ENCODE results near the gene PACSIN1.

The PACSIN1 gene

DNA sequence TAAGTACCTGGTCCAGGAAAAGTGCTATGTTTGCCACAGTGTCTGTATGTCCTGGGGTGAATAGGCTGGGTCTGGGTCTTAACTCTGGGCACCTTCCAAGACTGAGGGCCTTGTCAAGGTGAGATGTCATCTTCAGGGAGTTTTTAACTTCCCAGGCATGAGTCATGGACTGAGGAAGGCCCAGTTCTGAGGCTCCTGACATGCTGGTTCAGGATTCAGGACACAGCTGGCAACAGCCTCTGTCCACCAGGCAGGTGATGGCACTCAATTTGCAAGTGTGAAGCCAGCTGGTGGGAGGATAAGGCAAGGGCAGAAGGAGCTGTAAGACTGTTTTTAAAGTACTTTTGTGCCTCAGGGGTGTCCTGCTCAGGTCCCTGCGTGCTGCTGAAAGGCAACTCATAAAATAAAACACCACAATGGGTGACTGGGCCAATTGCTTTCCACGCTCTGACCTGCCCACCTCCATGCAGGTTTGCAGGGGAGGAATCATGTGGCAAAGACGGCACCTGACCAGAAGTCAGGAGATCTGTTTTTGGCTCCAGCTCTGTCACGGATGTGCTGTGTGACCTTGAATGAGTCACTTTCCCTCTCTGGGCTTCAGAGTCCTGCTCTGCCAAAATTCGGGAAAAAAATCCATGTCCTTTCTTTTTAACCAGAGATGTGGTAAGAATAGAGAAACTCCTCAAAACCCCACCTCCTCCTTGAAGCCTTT lies 4.9 kb upstream of the PACSIN1 start:
- no peak overlapping the region for H3K9ac ChIP-seq (ENCODE audit: low read depth, low read length)
- no peaks in the 10 kb centered on the region for H3K36me3 ChIP-seq (ENCODE audit: insufficient read depth, low read length)
- no peak overlapping the region for H3K4me3 ChIP-seq (ENCODE audit: low read length)
- H3K9me3 ChIP-seq (replicated peaks; ENCODE audit: low read length), result no peaks in the 10 kb centered on the region
- H3K4me1 ChIP-seq (ENCODE audit: control insufficient read depth, insufficient read depth, low read length), result peaks cover 4% of the 10 kb centered on the region
- H3K4me2 ChIP-seq (ENCODE audit: low read length), result no peak overlapping the region
- peaks cover 27% of the 10 kb centered on the region for H3K27me3 ChIP-seq (ENCODE audit: control insufficient read depth, insufficient read depth, low read length)

- no peak overlapping the region for H3K9ac ChIP-seq (ENCODE audit: low read depth, low read length)
- H3K4me3 ChIP-seq (ENCODE audit: low read length), result no peak overlapping the region
- no peaks in the 10 kb centered on the region for H3K36me3 ChIP-seq (ENCODE audit: insufficient read depth, low read length)
- peaks cover 4% of the 10 kb centered on the region for H3K4me1 ChIP-seq (ENCODE audit: control insufficient read depth, insufficient read depth, low read length)
- no peak overlapping the region for H3K4me2 ChIP-seq (ENCODE audit: low read length)
- H3K27me3 ChIP-seq (ENCODE audit: control insufficient read depth, insufficient read depth, low read length), result peaks cover 36% of the 10 kb centered on the region
- no peaks in the 10 kb centered on the region for H3K9me3 ChIP-seq (replicated peaks; ENCODE audit: low read length)
Measured at GRCh38 chr6:34462010-34462409, 3.9 kb upstream of the PACSIN1 start.

DNA sequence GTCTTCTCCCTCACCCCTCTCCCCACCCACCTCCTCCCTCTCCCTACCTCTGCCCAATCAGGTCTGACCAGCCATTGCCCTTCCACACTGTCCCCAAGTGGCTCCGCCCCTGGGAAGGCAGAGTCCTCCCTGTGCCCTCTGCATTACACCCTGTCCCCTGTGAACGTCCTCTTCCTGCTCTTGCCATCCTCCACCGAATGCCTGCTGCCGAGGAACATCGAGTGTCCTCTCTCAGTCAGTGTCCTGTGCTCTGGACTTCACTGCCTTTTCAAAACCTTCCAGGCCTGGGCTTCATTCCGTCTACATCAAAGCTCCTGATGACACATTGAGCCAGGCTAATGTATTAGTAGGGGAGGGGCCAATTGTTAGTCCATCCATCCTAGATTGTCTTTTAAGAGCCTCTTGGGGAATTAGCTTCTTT lies 3.3 kb upstream of the PACSIN1 start:
- Histone ChIP-seq H3K4me2 (ENCODE audit: low read length) (peak overlapping the region; percentile 18), H3K9ac (ENCODE audit: low read depth, low read length) (no peak overlapping the region), H3K9me3 (replicated peaks; ENCODE audit: low read length) (no peaks in the 10 kb centered on the region), H3K4me3 (ENCODE audit: low read length) (no peak overlapping the region), H3K27me3 (ENCODE audit: control insufficient read depth, insufficient read depth, low read length) (peaks cover 36% of the 10 kb centered on the region), H3K36me3 (ENCODE audit: insufficient read depth, low read length) (no peaks in the 10 kb centered on the region), H3K4me1 (ENCODE audit: control insufficient read depth, insufficient read depth, low read length) (peaks cover 4% of the 10 kb centered on the region)

DNA sequence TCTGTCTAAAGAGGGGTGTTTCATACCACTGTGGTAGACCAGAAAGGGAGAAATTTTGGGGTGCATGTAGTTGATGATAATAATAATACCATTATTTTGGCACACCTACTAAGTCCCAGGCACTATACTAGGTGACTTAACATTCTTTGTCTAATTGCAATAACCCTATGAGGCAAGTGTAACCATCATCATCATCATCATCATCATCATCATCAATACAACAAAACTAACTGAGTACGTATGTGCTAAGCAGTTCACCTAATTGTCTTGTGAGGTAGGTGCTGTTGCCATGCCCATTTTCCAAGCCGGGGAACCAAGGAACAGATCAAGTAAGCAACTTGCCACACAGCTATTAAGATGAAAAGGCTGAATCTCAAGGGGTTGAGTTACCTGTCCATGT lies 2.6 kb upstream of the PACSIN1 start:
- Histone ChIP-seq H3K9me3 (replicated peaks; ENCODE audit: low read length) (no peaks in the 10 kb centered on the region), H3K4me1 (ENCODE audit: control insufficient read depth, insufficient read depth, low read length) (peaks cover 4% of the 10 kb centered on the region), H3K4me2 (ENCODE audit: low read length) (no peak overlapping the region), H3K9ac (ENCODE audit: low read depth, low read length) (no peak overlapping the region), H3K36me3 (ENCODE audit: insufficient read depth, low read length) (no peaks in the 10 kb centered on the region), H3K27me3 (ENCODE audit: control insufficient read depth, insufficient read depth, low read length) (peaks cover 42% of the 10 kb centered on the region), H3K4me3 (ENCODE audit: low read length) (no peak overlapping the region)

DNA sequence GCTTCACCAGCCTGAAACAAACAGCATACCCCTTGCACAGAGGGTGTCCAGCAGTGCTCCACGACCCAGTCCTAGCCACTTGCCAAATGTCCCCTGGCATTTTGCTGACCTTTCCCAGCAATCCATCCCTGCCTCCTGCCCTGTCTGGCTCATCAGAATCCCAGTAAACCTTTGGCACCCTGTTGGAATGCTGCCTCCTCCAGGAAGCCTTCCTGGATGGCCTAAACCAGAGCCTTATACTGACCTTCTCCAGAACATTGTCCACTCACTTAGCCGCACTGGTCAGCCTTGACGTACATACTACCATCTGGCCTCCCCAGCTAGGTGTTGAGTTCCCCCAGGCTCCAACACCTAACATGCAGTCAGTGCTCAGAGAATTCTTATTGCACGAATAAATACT lies 2.0 kb upstream of the PACSIN1 start:
- no peak overlapping the region for H3K4me2 ChIP-seq (ENCODE audit: low read length)
- no peaks in the 10 kb centered on the region for H3K9me3 ChIP-seq (replicated peaks; ENCODE audit: low read length)
- H3K27me3 ChIP-seq (ENCODE audit: control insufficient read depth, insufficient read depth, low read length), result peaks cover 39% of the 10 kb centered on the region
- no peak overlapping the region for H3K9ac ChIP-seq (ENCODE audit: low read depth, low read length)
- H3K36me3 ChIP-seq (ENCODE audit: insufficient read depth, low read length), result no peaks in the 10 kb centered on the region
- no peak overlapping the region for H3K4me3 ChIP-seq (ENCODE audit: low read length)
- peaks cover 4% of the 10 kb centered on the region for H3K4me1 ChIP-seq (ENCODE audit: control insufficient read depth, insufficient read depth, low read length)

- H3K4me1 ChIP-seq (ENCODE audit: control insufficient read depth, insufficient read depth, low read length), result peaks cover 4% of the 10 kb centered on the region
- peak overlapping the region; percentile 73 for H3K4me2 ChIP-seq (ENCODE audit: low read length)
- H3K4me3 ChIP-seq (ENCODE audit: low read length), result peak overlapping the region; percentile 60
- H3K36me3 ChIP-seq (ENCODE audit: insufficient read depth, low read length), result no peaks in the 10 kb centered on the region
- no peaks in the 10 kb centered on the region for H3K9me3 ChIP-seq (replicated peaks; ENCODE audit: low read length)
- H3K9ac ChIP-seq (ENCODE audit: low read depth, low read length), result no peak overlapping the region
- H3K27me3 ChIP-seq (ENCODE audit: control insufficient read depth, insufficient read depth, low read length), result peaks cover 44% of the 10 kb centered on the region
Measured at GRCh38 chr6:34466242-34467185, 638 bp downstream of the PACSIN1 start.

- Histone ChIP-seq H3K4me2 (ENCODE audit: low read length) (no peak overlapping the region), H3K36me3 (ENCODE audit: insufficient read depth, low read length) (no peaks in the 10 kb centered on the region), H3K9me3 (replicated peaks; ENCODE audit: low read length) (no peaks in the 10 kb centered on the region), H3K4me1 (ENCODE audit: control insufficient read depth, insufficient read depth, low read length) (peaks cover 4% of the 10 kb centered on the region), H3K27me3 (ENCODE audit: control insufficient read depth, insufficient read depth, low read length) (peaks cover 46% of the 10 kb centered on the region), H3K4me3 (ENCODE audit: low read length) (no peak overlapping the region), H3K9ac (ENCODE audit: low read depth, low read length) (no peak overlapping the region)
Measured at GRCh38 chr6:34468378-34468892, 2.6 kb downstream of the PACSIN1 start.

DNA sequence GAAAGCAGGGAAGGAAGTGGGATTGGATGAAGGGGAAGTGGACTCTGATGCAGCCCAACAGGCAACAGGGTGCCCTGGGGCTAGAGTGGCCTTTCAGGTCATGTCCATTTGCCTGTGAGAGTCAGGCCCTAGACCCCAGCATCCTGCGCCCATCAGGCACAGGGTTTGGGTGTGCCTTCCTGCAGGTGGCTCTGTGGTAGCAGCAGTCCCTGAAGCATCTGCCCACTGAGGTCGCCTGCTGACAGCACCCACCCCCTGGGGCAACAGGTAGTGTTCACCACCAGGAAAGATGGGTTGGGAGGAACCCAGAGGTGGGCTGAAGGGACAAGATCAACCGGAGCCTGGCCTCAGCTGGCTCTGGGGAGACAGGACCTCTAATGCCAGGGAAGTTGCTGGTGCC lies 3.6 kb downstream of the PACSIN1 start:
- H3K4me2 ChIP-seq (ENCODE audit: low read length), result no peak overlapping the region
- no peaks in the 10 kb centered on the region for H3K9me3 ChIP-seq (replicated peaks; ENCODE audit: low read length)
- peaks cover 4% of the 10 kb centered on the region for H3K4me1 ChIP-seq (ENCODE audit: control insufficient read depth, insufficient read depth, low read length)
- H3K36me3 ChIP-seq (ENCODE audit: insufficient read depth, low read length), result no peaks in the 10 kb centered on the region
- H3K4me3 ChIP-seq (ENCODE audit: low read length), result no peak overlapping the region
- H3K27me3 ChIP-seq (ENCODE audit: control insufficient read depth, insufficient read depth, low read length), result peaks cover 44% of the 10 kb centered on the region
- H3K9ac ChIP-seq (ENCODE audit: low read depth, low read length), result no peak overlapping the region

DNA sequence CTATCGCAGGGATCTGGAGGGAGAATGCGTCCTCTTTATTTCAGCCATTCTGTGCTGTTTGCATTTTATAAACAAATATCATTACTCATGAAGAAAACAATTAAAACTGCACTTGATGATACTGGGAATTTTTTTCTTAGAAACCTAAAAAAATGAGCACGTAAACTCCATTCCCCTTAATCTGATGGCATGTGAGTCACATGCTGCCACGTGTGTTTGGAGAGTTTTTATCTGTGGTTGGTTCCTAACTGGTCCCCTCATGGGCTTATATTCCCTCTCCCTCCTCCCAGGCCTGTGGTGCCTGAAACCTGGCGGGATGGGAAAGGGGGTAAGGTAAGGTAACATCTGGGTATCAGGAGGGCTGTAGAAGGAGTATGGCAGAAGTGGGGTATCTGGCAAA lies 6.5 kb downstream of the PACSIN1 start:
- H3K9ac ChIP-seq (ENCODE audit: low read depth, low read length), result no peak overlapping the region
- no peaks in the 10 kb centered on the region for H3K4me1 ChIP-seq (ENCODE audit: control insufficient read depth, insufficient read depth, low read length)
- no peaks in the 10 kb centered on the region for H3K36me3 ChIP-seq (ENCODE audit: insufficient read depth, low read length)
- H3K4me3 ChIP-seq (ENCODE audit: low read length), result no peak overlapping the region
- H3K27me3 ChIP-seq (ENCODE audit: control insufficient read depth, insufficient read depth, low read length), result peaks cover 44% of the 10 kb centered on the region
- no peak overlapping the region for H3K4me2 ChIP-seq (ENCODE audit: low read length)
- H3K9me3 ChIP-seq (replicated peaks; ENCODE audit: low read length), result no peaks in the 10 kb centered on the region

DNA sequence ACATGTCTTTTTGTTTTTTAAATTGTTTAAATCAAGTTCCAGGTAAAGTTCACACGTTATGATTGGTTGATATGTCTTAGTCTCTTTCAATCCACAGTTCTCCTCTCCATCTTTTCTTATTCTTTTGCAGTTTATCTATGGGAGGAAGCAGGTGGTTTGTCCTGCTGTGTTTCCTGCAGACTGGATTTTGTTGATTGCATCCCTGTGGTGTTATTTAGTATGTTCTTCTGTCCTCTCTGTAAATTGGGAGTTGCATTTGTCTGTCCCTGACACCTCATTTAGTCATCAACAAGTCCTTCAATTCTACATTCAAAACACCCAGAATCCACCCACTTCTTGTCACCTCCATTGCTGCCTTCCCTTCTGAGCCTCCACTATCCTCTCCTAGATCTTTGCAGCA lies 8.1 kb downstream of the PACSIN1 start:
- no peaks in the 10 kb centered on the region for H3K4me1 ChIP-seq (ENCODE audit: control insufficient read depth, insufficient read depth, low read length)
- H3K36me3 ChIP-seq (ENCODE audit: insufficient read depth, low read length), result no peaks in the 10 kb centered on the region
- H3K4me3 ChIP-seq (ENCODE audit: low read length), result no peak overlapping the region
- H3K27me3 ChIP-seq (ENCODE audit: control insufficient read depth, insufficient read depth, low read length), result peaks cover 41% of the 10 kb centered on the region
- no peak overlapping the region for H3K4me2 ChIP-seq (ENCODE audit: low read length)
- no peak overlapping the region for H3K9ac ChIP-seq (ENCODE audit: low read depth, low read length)
- H3K9me3 ChIP-seq (replicated peaks; ENCODE audit: low read length), result no peaks in the 10 kb centered on the region

DNA sequence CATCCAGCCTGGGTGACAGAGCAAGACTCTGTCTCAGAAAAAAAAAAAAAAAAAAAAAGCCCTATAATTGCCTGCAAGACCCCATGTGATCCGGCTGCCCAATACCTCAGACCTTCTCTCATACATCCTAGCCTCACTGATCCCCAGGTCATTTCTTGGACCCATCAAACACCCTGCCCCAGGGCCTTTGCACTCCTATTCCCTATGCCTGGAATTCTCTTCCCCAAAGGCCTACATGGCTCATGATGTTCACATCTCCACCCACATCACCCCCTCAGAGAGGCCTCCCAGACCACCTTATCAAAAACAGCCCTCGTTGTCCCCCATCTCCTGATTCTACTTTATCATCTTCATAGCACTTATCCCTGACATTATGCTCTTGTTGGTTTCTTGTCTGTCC lies 8.9 kb downstream of the PACSIN1 start:
- no peak overlapping the region for H3K9ac ChIP-seq (ENCODE audit: low read depth, low read length)
- H3K36me3 ChIP-seq (ENCODE audit: insufficient read depth, low read length), result no peaks in the 10 kb centered on the region
- peaks cover 37% of the 10 kb centered on the region for H3K27me3 ChIP-seq (ENCODE audit: control insufficient read depth, insufficient read depth, low read length)

More for the DNA sequence above, 8.9 kb downstream of the PACSIN1 start:
- no peaks in the 10 kb centered on the region for H3K9me3 ChIP-seq (replicated peaks; ENCODE audit: low read length)
- no peak overlapping the region for H3K4me3 ChIP-seq (ENCODE audit: low read length)
- no peaks in the 10 kb centered on the region for H3K4me1 ChIP-seq (ENCODE audit: control insufficient read depth, insufficient read depth, low read length)
- no peak overlapping the region for H3K4me2 ChIP-seq (ENCODE audit: low read length)
